Progenitor cell of endocrine pancreas (in vitro differentiated cells): ENCODE measurements around the gene FSTL5. TPM values are rescaled to one million over a fixed set of nuclear protein-coding genes. Genes with fewer than 3 reads are reported as not detected.

Source experiments
- DNase-seq: peaks from one replicate; pipeline ENCODE4 v3.0.0; 2021; ENCODE audit warnings: low spot score; ENCODE audit not compliant: unreplicated experiment
- H3K27ac Mint-ChIP-seq: 2 replicates; pipeline ENCODE4 v1.8.0; 2021; ENCODE audit warnings: mild to moderate bottlenecking, moderate library complexity, mixed read lengths
- H3K27me3 Mint-ChIP-seq: 2 replicates; pipeline ENCODE4 v1.8.0; 2021; ENCODE audit warnings: mixed read lengths
- H3K36me3 Mint-ChIP-seq: 2 replicates; pipeline ENCODE4 v1.8.0; 2022; ENCODE audit warnings: mixed read lengths; ENCODE audit not compliant: insufficient read depth
- H3K4me1 Mint-ChIP-seq: 2 replicates; pipeline ENCODE4 v1.8.0; 2021; ENCODE audit warnings: low read depth, mixed read lengths
- H3K4me3 Mint-ChIP-seq: 2 replicates; pipeline ENCODE4 v1.8.0; 2021; ENCODE audit warnings: low read depth, mild to moderate bottlenecking, moderate library complexity, mixed read lengths
- H3K9me3 Mint-ChIP-seq: 2 replicates; pipeline ENCODE4 v1.8.0; 2021; ENCODE audit warnings: low read depth, mixed read lengths
- total RNA-seq: library from RNA; stranded (reverse); gene quantifications from 2 replicates; pipeline ENCODE4 v1.2.1, GENCODE V29; 2021
- TF ChIP-seq, protein P1 (sequence below): fragments of 200-600 bp; sonication (generic); IDR thresholded peaks from one replicate; pipeline ENCODE4 v1.5.0; 2021; ENCODE audit warnings: antibody characterized with exemption, mild to moderate bottlenecking; ENCODE audit not compliant: unreplicated experiment

Gene FSTL5
- total RNA-seq, 1 donor from 2014 or later = 15.5 TPM

GRCh38 chr4:161799710-161800109 is 364.1 kb downstream of the FSTL5 start:
- TF ChIP-seq, protein P1, sequence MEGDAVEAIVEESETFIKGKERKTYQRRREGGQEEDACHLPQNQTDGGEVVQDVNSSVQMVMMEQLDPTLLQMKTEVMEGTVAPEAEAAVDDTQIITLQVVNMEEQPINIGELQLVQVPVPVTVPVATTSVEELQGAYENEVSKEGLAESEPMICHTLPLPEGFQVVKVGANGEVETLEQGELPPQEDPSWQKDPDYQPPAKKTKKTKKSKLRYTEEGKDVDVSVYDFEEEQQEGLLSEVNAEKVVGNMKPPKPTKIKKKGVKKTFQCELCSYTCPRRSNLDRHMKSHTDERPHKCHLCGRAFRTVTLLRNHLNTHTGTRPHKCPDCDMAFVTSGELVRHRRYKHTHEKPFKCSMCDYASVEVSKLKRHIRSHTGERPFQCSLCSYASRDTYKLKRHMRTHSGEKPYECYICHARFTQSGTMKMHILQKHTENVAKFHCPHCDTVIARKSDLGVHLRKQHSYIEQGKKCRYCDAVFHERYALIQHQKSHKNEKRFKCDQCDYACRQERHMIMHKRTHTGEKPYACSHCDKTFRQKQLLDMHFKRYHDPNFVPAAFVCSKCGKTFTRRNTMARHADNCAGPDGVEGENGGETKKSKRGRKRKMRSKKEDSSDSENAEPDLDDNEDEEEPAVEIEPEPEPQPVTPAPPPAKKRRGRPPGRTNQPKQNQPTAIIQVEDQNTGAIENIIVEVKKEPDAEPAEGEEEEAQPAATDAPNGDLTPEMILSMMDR = no peak
- Mint-ChIP-seq H3K27ac (no peak overlapping the region), H3K36me3 (no peaks in the 10 kb centered on the region), H3K27me3 (peaks cover 4% of the 10 kb centered on the region), H3K9me3 (no peaks in the 10 kb centered on the region), H3K4me3 (no peak overlapping the region), H3K4me1 (peaks cover 8% of the 10 kb centered on the region)
- no peak for DNase-seq

DNA sequence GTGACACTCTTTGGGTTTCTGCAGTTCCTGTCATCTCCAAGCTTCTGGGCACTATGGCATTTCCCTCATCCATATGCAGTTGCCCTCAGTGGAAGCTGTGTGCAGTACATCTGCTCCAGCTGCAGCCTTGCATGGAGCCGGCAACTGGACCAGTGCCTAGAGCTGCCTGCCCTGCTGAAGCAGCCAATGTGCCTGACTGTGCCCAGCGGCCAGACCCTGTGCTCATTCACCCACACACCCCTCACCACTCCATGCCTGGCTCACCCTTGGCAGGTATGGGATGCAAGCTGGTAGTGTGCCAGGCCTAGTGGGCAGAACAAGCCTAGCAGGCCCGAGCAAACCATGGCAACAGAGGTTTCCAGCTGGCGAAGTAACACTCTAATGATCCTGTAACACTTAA is 370.8 kb downstream of the FSTL5 start:
- Mint-ChIP-seq H3K4me3 (no peak overlapping the region), H3K36me3 (no peaks in the 10 kb centered on the region), H3K9me3 (no peaks in the 10 kb centered on the region), H3K27me3 (no peaks in the 10 kb centered on the region), H3K27ac (no peak overlapping the region), H3K4me1 (no peaks in the 10 kb centered on the region)
- TF ChIP-seq, protein P1 = no peak
- DNase-seq = no peak

DNA sequence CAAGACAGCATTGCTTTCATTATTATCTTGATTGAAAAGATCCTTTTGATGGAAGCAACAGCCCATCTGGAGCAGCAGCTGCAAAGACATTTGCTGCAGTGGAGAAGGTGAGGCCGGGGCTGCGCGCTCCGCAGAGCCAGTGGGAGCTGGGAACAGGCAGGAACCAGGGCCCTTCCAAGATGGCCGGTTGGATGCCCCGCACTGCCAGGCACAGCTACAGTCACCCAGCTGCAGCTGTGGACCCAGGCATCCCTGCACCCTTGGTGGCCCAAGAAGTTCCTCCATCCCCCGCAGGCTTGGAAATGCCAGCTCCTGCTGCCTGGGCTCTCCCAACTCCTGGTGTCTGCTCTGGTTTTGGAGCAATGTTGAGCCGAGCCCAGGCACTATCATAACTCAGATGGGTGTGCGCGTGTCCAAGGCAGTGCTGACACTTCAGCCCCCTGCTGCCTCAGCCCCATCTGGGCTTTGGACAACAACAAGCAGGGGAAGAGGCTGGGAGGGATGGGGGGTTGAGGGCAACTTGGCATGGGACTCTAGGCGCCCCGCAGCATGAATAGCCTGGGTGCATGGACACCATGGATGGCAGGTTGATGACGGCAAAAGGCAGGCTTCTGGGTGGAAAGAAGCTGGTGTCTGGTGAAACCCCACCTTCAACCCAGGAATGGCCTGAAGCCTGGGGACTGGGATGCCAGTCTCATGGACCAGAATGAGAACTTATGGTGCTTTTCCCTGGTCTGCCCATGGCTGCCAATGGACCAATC is 371.8 kb downstream of the FSTL5 start:
- TF ChIP-seq, protein P1 = no peak
- H3K36me3 Mint-ChIP-seq = no peaks in the 10 kb centered on the region
- no peak overlapping the region for H3K4me3 Mint-ChIP-seq
- no peaks in the 10 kb centered on the region for H3K27me3 Mint-ChIP-seq
- no peaks in the 10 kb centered on the region for H3K9me3 Mint-ChIP-seq
- DNase-seq = no peak
- no peak overlapping the region for H3K27ac Mint-ChIP-seq
- H3K4me1 Mint-ChIP-seq = no peaks in the 10 kb centered on the region

GRCh38 chr4:161767116-161767515 is 396.7 kb downstream of the FSTL5 start:
- Mint-ChIP-seq H3K9me3 (no peaks in the 10 kb centered on the region), H3K27ac (no peak overlapping the region), H3K4me1 (no peaks in the 10 kb centered on the region), H3K27me3 (no peaks in the 10 kb centered on the region), H3K4me3 (no peak overlapping the region), H3K36me3 (no peaks in the 10 kb centered on the region)
- DNase-seq = no peak
- TF ChIP-seq, protein P1 = no peak

- TF ChIP-seq, protein P1 = no peak
- Mint-ChIP-seq H3K4me1 (no peaks in the 10 kb centered on the region), H3K4me3 (no peak overlapping the region), H3K36me3 (no peaks in the 10 kb centered on the region), H3K27me3 (no peaks in the 10 kb centered on the region), H3K9me3 (no peaks in the 10 kb centered on the region), H3K27ac (no peak overlapping the region)
- DNase-seq = no peak
These were observed 401.0 kb downstream of the FSTL5 start for GRCh38 chr4:161762796-161763195.
